Mucosa of descending colon (tissue), 3 donors: ENCODE results near the gene DGKD. TPM values are rescaled to one million over a fixed set of nuclear protein-coding genes. Genes with fewer than 3 reads are reported as not detected.

Experiments used
- ATAC-seq: fragments of 200-7000 bp; cut with Tn5 transposase; one replicate; pipeline ENCODE4 v1.9.1; 2020; ENCODE audit warnings: mild to moderate bottlenecking, moderate library complexity
- DNase-seq, 3 donors: peaks; one replicate each; pipeline ENCODE4 v3.0.0-alpha.2; 2020
- H3K36me3 ChIP-seq: fragments of 200-600 bp; one replicate; pipeline ENCODE4 v1.8.0; 2021; ENCODE audit warnings: low read depth, mild to moderate bottlenecking
- H3K4me1 ChIP-seq: fragments of 200-600 bp; one replicate; pipeline ENCODE4 v1.8.0; 2021; ENCODE audit warnings: low read depth, mild to moderate bottlenecking
- H3K4me3 ChIP-seq: fragments of 200-600 bp; one replicate; pipeline ENCODE4 v1.8.0; 2021; ENCODE audit warnings: mild to moderate bottlenecking
- H3K9me3 ChIP-seq: fragments of 200-600 bp; one replicate; pipeline ENCODE4 v1.8.0; 2021; ENCODE audit warnings: mild to moderate bottlenecking
- CTCF ChIP-seq: fragments of 200-600 bp; IDR thresholded peaks from one replicate; pipeline ENCODE4 v1.8.0; 2022; ENCODE audit warnings: antibody characterized with exemption, mild to moderate bottlenecking
- intact Hi-C, 2 donors: fragments of 100-400 bp; cut with DNase I in 1 of 2; cut with micrococcal nuclease in 1 of 2; formaldehyde crosslinking; loops; one replicate each; pipeline versions ENCODE4 v1.11.0 to v1.11.1; 2022; cut with DNase I, micrococcal nuclease
- total RNA-seq, 3 donors: library from RNA; stranded (reverse); fragmentation: NEBNext Ultra II Directional in 2 of 3; extraction: Animal tissue kit (Norgen Biotek cat#: 25700) in 2 of 3; gene quantifications; one replicate each; pipeline versions ENCODE4 v1.2.1 to v1.2.4, GENCODE V29; 2021 to 2023
- donor health status: DM: no; HTN: no; CAD: no; lungs with moderate emphysema.
- donor health status: DM: no; HTN: no; CAD: no.
- donor health status: DM: no; HTN: yes; CAD: no.

Gene DGKD
- total RNA-seq, 3 donors from 2014 or later = 81.8 to 159 (median 102) TPM

GRCh38 chr2:233449921-233450863 is 95.9 kb downstream of the DGKD start:
- no peaks in the 10 kb centered on the region for H3K4me1 ChIP-seq
- TF ChIP-seq CTCF = no peak
- H3K36me3 ChIP-seq = no peaks in the 10 kb centered on the region
- H3K9me3 ChIP-seq = no peaks in the 10 kb centered on the region
- DNase-seq = peak in 1 of 3 donors; percentile 24
- ATAC-seq = no peak
- H3K4me3 ChIP-seq = no peak overlapping the region
- intact Hi-C loops = loop anchor here (5.0 to 10.0 kb wide), 2 partner anchors 95 to 103 kb away; partner anchors contain the start of gene DGKD (in 1 of the 2)

GRCh38 chr2:233450864-233451575 is 96.7 kb downstream of the DGKD start:
- ATAC-seq (no peak), DNase-seq (peak in 1 of 3 donors; percentile 12)
- Histone ChIP-seq H3K4me3 (no peak overlapping the region), H3K9me3 (no peaks in the 10 kb centered on the region), H3K4me1 (no peaks in the 10 kb centered on the region), H3K36me3 (peaks cover 5% of the 10 kb centered on the region)
- TF ChIP-seq CTCF = no peak
- intact Hi-C loops = no loop called here

- Histone ChIP-seq H3K4me3 (no peak overlapping the region), H3K36me3 (peaks cover 5% of the 10 kb centered on the region), H3K9me3 (no peaks in the 10 kb centered on the region), H3K4me1 (no peaks in the 10 kb centered on the region)
- no peak for TF ChIP-seq CTCF
- intact Hi-C loops = no loop called here
- ATAC-seq (no peak), DNase-seq (no peak)
These were observed 97.7 kb downstream of the DGKD start for GRCh38 chr2:233451950-233452349.

- no peak overlapping the region for H3K4me3 ChIP-seq
- peaks cover 5% of the 10 kb centered on the region for H3K36me3 ChIP-seq
- ATAC-seq (no peak), DNase-seq (no peak)
- H3K9me3 ChIP-seq = no peaks in the 10 kb centered on the region
- no peaks in the 10 kb centered on the region for H3K4me1 ChIP-seq
- no peak for TF ChIP-seq CTCF
- intact Hi-C loops = no loop called here
These were observed 99.0 kb downstream of the DGKD start for GRCh38 chr2:233453111-233453915.

- ATAC-seq = no peak
These were observed 99.6 kb downstream of the DGKD start for GRCh38 chr2:233453916-233454315.

More at GRCh38 chr2:233453916-233454315, 99.6 kb downstream of the DGKD start:
- H3K36me3 ChIP-seq = peaks cover 5% of the 10 kb centered on the region
- no peaks in the 10 kb centered on the region for H3K9me3 ChIP-seq
- no peak for TF ChIP-seq CTCF
- H3K4me1 ChIP-seq = no peaks in the 10 kb centered on the region
- no peak overlapping the region for H3K4me3 ChIP-seq
- DNase-seq = no peak
- intact Hi-C loops = no loop called here
